NCI-H2227 treated with DMSO at 0.1 percent for 48 hours (cell line): Measurements from ENCODE around the gene IL6R.
A peak's percentile ranks its signal among the peaks of the same experiment; 100 is the strongest.

Experiments
- DNase-seq: peaks from one replicate; lab custom pipeline; 2025; lab: John Stamatoyannopoulos, UW

The IL6R gene

DNA sequence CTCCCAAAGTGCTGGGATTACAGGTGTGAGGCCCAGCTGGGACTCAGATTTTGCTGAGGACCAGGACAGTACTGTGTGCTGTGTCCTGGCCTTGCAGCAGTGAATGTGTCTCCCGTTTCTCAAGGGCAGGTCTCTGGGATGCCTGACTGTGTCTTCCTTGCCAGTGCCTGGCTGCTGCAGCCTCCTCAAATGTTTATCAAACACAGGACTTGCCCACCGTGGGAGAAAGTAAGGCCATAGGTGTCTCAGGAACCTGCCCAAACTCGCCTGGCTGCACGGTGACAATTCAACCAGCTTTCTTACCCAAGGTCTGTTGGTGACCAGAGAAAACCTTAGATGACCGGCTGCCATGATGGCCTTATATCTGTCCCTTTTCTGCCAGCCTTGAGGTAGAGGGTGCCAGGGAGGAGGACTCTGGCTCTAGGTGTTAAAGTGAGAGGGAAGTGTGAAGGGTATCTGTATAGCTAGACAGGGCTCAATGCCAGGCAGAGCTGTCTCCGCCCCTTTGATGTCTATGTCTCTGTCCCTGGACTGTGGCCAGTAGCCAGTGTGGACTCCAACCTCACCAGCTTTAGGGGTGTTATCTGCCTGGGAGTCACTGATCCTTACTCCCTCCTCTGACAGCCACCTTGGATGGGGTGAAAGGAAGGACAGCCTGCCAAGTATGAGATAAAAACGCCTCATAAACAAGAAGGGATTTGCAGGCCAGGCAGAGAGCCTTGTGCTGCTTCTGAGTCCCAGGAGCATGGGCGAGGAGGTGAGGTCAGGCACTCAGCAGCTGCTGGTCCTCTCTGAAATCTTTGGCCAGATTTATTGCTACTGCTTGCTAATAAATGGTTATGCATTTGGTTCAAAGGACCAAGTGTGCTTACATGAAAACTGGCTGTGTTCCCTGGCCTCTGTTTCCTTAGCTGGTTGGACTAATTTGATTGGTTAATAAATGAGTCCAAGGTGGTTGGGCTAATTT lies 22.3 kb downstream of the IL6R start:
- no peak for DNase-seq

- no peak for DNase-seq
Measured at GRCh38 chr1:154429118-154429517, 24.0 kb downstream of the IL6R start.

DNA sequence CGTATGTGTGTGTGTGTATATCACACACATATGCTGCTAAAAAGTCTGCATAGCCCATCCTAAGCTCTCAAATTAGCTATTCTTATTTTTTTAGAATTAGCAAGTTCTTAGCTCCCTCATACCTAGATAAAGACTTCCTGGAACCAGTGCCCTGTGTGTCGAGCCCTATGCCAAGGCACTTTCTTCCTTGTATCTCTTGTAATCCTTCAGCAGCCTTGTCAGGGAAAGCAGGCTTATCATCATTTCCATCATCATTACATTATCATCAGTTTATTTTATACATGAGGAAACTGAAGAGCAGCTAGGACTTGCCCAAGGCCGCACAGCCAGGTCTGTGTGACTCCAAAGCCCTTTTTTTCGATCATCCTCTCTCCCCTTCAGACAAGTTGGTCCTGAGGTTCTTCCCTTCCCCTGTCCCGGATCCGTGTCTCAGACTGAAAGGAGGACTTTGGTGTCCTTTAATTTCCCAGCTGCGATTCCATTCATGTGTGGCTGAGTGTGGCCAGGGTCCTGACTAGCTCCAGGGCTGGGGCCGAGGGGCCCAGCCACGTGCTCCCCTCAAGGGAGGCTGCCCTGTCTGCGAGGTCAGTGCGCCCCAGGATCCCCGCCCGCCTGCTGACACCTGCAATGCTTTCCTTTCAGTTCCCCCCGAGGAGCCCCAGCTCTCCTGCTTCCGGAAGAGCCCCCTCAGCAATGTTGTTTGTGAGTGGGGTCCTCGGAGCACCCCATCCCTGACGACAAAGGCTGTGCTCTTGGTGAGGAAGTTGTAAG lies 24.9 kb downstream of the IL6R start:
- DNase-seq, result no peak

- DNase-seq, result peak; percentile 37
Measured at GRCh38 chr1:154430903-154431302, 25.8 kb downstream of the IL6R start.

GRCh38 chr1:154431586-154432373 lies 26.6 kb downstream of the IL6R start:
- no peak for DNase-seq

- no peak for DNase-seq
Measured at GRCh38 chr1:154433161-154433764, 28.1 kb downstream of the IL6R start.

GRCh38 chr1:154434346-154435085 lies 29.4 kb downstream of the IL6R start:
- no peak for DNase-seq

DNA sequence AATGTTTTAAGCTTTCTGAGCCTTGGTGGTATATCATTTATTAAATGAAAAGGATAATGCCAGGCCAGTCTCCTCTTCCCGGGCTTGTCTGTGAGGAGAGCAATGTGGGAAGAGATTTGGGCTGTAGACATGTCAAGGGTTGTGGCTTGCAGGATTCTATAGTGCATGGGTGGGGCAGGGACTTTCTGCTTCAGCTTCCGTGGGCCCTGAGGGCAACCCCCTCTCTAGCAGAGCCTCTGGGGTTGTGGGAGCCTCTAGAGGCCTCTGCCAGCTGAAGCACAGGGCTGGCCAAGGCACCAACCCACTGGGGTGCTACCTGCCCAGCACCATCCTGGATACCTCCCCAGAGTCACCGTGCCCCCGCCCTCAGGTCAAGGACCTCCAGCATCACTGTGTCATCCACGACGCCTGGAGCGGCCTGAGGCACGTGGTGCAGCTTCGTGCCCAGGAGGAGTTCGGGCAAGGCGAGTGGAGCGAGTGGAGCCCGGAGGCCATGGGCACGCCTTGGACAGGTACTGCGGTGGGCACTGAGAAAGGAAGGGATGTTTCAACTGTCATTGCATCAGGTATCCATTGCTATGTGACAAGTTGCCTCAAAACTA lies 30.6 kb downstream of the IL6R start:
- DNase-seq, result no peak

DNA sequence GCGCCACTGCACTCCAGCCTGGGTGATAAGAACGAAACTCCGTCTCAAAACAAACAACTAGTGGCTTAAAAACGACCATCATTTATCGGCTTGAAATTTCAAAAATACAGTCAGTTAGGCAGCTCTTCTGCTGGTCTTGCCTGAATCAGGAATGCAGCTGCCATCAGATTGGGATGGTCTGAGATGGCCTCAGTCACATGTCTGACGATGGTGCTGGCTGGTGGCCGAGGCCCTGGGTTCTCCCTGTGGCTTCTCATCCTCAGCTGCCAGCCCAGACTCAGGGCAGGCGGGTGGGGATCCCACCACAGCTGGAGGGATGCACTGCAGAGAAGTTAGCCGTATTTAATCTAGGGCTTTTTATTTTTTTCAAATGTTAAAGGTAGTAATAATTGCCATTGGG lies 31.3 kb downstream of the IL6R start:
- DNase-seq, result no peak

DNA sequence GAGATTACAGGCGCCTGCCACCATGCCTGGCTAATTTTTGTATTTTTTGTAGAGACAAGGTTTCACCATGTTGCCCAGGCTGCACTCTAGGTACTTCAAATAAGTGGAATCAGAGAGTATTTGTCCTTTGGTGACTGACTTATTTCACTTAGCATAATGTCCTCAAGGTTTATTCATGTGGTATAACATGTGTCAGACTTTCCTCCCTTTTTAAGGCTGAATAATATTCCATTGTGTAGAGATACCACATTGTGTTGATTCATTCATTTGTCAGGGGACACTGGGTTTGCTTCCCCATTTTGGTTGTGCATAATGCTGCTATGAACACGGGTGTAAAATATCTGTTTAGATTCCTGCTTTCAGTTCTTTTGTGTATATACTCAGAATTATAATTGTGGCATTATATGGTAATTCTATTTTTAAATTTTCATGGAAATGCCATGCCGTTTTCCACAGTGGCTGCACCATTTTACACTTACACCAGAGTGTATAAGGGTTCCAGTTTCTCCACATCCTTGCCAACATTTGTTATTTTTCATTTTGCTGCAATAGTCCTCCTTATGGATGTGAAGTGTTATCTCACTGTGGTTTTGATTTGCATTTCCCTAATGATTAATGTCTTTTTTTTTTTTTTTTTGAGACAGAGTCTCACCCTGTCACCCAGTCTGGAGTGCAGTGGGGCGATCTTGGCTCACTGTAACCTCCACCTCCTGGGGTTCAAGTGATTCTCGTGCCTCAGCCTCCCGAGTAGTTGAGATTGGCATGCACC lies 35.1 kb downstream of the IL6R start:
- DNase-seq, result no peak

GRCh38 chr1:154441241-154441888 lies 36.2 kb downstream of the IL6R start:
- no peak for DNase-seq

- DNase-seq, result no peak
Measured at GRCh38 chr1:154442006-154442740, 37.0 kb downstream of the IL6R start.

- DNase-seq, result no peak
Measured at GRCh38 chr1:154443274-154444013, 38.3 kb downstream of the IL6R start.

DNA sequence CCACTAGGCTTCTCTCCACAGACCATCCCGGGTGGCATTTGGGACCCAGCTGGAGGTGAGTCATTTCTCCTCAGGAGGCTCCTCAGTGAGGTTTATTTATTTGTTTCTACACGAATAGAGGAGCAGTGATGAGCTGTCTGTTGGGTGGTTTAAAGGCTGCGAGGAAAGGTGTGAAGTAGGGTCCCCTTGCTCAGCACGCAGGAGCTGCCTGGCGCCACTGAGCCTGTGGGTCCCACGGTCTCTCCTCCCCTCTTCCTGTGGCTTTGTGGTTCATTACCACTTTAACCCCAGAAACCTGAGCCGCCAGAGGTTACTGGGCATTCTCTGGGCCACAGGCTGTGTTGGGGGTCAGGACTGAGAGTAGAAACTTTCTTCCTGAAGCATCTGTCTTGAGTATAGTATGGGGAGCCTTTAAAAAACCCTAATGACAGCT lies 39.9 kb downstream of the IL6R start:
- DNase-seq, result no peak

DNA sequence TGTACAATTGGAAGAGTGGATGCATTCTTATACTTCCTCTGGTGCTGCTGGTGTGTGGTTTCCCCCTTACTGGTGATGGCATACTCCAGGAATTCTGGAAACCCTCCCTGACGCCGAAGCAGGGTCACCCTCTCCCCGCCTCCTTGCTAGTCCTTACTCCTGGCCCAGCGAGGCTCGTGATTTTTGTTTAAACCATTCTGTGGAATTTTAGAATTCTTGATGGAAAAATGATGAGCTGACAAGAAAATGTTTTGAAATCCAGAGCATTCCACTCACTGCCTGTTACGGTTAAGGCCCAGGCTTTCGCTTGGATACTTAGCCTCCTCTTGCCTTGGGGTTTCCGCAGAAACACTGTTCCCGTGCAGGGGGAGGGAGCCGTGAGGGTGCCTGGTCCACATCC lies 41.1 kb downstream of the IL6R start:
- no peak for DNase-seq

GRCh38 chr1:154446789-154447188 lies 41.6 kb downstream of the IL6R start:
- no peak for DNase-seq

- no peak for DNase-seq
Measured at GRCh38 chr1:154448331-154448811, 43.2 kb downstream of the IL6R start.

GRCh38 chr1:154453161-154453560 lies 48.0 kb downstream of the IL6R start:
- DNase-seq, result no peak
